Mesodermal cell (in vitro differentiated cells): Measurements from ENCODE around the gene NPC1.

Source experiments
- H3K27ac ChIP-seq: 2 replicates; pipeline ENCODE4 v1.7.0; 2013; ENCODE audit warnings: mild to moderate bottlenecking, low read depth, low read length, moderate library complexity; ENCODE audit not compliant: severe bottlenecking
- H3K36me3 ChIP-seq: 2 replicates; pipeline ENCODE4 v1.7.1; 2013; ENCODE audit warnings: mild to moderate bottlenecking, low read length, moderate library complexity; ENCODE audit not compliant: control insufficient read depth, insufficient read depth
- H3K4me1 ChIP-seq: one replicate; pipeline ENCODE4 v1.7.1; 2013; ENCODE audit warnings: mild to moderate bottlenecking, low read length; ENCODE audit not compliant: insufficient read depth, control insufficient read depth, poor library complexity, severe bottlenecking
- H3K4me3 ChIP-seq: 2 replicates; pipeline ENCODE4 v1.7.0; 2013; ENCODE audit warnings: low read length, control low read depth, mild to moderate bottlenecking; ENCODE audit not compliant: insufficient read depth, poor library complexity, severe bottlenecking; ENCODE audit errors: extremely low read depth
- H3K9me3 ChIP-seq: 2 replicates; pipeline ENCODE4 v1.7.1; 2013; ENCODE audit warnings: mild to moderate bottlenecking, low read length, moderate library complexity; ENCODE audit not compliant: control insufficient read depth
- WGBS, 2 experiments: methylation state at CpG; one replicate each; pipeline ENCODE4 v1.1.5; 2013; ENCODE audit warnings: missing lambda C conversion rate in 2 of 2; ENCODE audit not compliant: insufficient coverage in 2 of 2; 5-methylcytosine and 5-hydroxymethylcytosine counted together

The NPC1 gene

DNA sequence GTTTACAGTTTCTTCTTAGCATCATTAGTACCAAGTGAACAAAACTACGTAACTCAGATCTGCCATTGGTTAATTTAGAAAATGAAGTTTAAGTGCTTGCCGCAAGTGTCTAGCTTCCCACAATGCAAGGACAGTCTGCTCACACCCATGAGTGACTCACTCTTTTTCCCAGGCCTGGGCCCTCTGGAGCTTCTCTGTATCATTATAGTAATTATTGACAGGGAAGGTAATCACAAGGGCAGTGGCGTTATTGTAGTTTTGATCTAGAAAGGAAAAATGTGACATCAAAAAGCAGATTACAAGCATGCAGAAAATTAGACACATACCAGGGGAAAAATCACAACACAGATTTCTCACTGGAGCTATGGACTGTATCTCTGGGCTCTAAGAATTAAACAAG is 38.5 kb downstream of the NPC1 start:
- Histone ChIP-seq H3K27ac (no peak overlapping the region), H3K9me3 (no peaks in the 10 kb centered on the region), H3K36me3 (peaks cover 94% of the 10 kb centered on the region), H3K4me3 (no peak overlapping the region), H3K4me1 (no peaks in the 10 kb centered on the region)
- 100% methylated on average over 1 of the region's 3 CpGs; no CpG with 5 or more reads in 1 of the 2 experiments for WGBS, 2 experiments

DNA sequence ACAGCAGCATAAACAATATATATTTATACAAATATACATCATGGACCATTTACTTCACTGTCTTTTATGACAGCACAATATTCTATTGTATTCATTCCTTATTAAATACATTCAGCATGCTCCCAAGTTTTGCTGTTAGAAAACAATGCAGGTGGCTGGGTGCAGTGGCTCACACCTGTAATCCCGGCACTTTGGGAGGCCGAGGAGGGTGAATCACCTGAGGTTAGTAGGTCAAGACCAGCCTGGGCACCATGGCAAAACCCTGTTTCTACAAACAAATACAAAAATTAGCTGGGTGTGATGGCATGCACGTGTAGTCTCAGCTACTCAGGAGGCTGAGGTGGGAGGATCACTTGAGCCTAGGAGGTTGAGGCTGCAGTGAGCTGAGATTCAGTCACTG is 39.0 kb downstream of the NPC1 start:
- no peak overlapping the region for H3K4me3 ChIP-seq
- H3K27ac ChIP-seq = no peak overlapping the region
- H3K9me3 ChIP-seq = no peaks in the 10 kb centered on the region
- no peaks in the 10 kb centered on the region for H3K4me1 ChIP-seq
- H3K36me3 ChIP-seq = peaks cover 94% of the 10 kb centered on the region
- 100% methylated on average over 1 of the region's 3 CpGs; no CpG with 5 or more reads in 1 of the 2 experiments for WGBS, 2 experiments

DNA sequence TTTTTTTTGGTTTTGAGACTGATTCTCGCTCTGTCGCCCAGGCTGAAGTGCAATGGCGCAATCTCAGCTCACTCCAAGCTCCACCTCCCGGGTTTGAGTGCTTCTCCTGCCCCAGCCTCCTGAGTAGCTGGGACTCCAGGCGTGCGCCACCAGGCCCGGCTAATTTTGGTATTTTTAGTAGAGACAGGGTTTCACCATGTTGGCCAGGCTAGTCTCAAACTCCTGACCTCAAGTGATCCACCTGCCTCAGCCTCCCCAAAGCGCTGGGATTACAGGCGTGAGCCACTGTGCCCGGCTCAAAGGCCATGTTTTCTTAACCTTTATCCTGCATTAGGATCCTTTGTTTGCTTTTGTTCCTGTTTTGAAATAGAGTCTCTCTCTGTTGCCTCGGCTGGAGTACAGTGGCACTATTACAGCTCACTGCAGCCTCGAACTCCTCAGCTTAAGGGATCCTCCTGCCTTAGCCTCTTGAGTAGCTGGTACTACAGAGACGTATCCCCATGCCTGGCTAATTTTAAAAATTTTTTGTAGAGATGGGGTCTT is 41.0 kb downstream of the NPC1 start:
- 96 to 98% methylated on average over 7 to 12 of the region's 13 CpGs for WGBS, 2 experiments
- Histone ChIP-seq H3K4me1 (peaks cover 14% of the 10 kb centered on the region), H3K4me3 (no peak overlapping the region), H3K36me3 (peaks cover 94% of the 10 kb centered on the region), H3K27ac (no peak overlapping the region), H3K9me3 (no peaks in the 10 kb centered on the region)

DNA sequence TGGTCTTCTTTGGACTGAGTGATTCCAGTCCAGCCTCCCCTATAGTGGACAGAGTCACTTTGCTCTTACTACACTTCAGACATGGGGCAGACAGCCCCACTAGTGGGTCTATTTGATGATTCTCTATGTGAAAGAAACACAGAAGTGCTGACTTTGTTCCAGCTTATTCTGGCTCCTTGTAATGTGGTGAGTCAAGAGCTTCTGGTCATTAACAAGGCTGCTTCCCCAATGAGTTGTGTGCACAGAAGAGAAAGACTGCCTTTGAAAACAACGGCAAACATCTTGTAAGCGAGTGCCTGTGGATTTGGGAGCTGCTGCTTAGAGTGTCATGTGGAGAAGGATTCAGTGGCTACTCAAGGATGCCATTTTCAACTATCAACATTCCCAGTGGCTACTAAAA is 43.8 kb downstream of the NPC1 start:
- peaks cover 23% of the 10 kb centered on the region for H3K4me1 ChIP-seq
- H3K4me3 ChIP-seq = no peak overlapping the region
- H3K27ac ChIP-seq = no peak overlapping the region
- WGBS, 2 experiments = 100% methylated on average over 1 to 2 of the region's 2 CpGs
- no peaks in the 10 kb centered on the region for H3K9me3 ChIP-seq
- peaks cover 100% of the 10 kb centered on the region for H3K36me3 ChIP-seq

DNA sequence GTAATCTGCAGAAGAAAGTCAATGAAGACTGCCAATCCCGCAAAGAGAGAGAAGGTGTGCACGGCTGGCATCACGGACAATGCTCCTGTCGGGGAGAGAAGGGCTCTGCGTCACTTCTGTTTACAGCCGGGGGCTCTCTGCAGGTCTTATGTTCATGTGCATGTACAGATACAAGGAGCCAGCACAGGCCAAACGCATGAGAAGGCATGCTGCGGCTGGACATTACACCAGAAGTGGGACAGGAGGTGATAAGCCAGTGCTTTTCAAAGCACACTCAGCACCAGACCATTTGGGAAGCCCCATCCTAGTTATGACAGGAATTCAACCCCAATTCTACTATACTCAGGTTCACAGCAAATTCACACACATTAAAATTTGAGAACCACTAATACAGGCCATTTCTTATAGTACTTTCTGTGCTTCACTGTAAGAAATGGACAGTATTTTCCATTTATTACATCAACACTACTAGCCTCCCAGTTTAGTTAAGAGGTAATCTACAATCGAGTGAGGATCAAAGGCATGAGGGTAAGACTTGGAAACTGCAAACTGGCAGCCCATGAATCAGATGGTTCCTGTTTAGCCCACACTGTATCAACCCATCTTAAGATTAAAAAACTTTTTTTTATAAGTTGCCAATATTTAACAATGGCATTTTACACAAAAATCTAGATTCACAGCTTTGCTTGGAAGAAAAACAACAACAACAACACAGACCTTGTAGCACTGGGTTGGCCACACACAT is 44.8 kb downstream of the NPC1 start:
- WGBS, 2 experiments = 93 to 94% methylated on average over 9 of the region's 9 CpGs
- H3K4me3 ChIP-seq = no peak overlapping the region
- H3K4me1 ChIP-seq = peaks cover 23% of the 10 kb centered on the region
- H3K36me3 ChIP-seq = peaks cover 100% of the 10 kb centered on the region
- no peaks in the 10 kb centered on the region for H3K9me3 ChIP-seq
- H3K27ac ChIP-seq = peak overlapping the region; percentile 76

DNA sequence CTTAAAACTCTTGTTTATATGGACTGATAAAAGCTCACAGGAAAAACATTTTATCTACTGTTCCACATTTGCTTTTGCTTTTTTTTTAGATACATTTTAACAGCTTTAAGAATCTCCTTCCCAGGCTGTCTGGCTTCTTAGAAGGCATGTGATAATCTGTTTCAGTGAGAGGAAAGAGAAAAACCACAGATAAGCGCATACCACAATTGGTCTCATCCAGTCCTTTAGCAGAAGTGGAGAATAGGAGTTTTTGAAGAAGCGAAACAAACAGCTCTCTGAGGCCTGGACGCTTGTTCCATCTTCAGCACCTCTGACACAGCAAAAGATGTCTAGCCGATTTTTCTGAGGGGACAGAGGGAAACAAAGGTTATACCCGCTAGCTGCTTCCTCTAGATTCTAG is 45.4 kb downstream of the NPC1 start:
- Histone ChIP-seq H3K9me3 (no peaks in the 10 kb centered on the region), H3K27ac (peak overlapping the region; percentile 76), H3K4me1 (peaks cover 23% of the 10 kb centered on the region), H3K36me3 (peaks cover 100% of the 10 kb centered on the region), H3K4me3 (no peak overlapping the region)
- 91 to 96% methylated on average over 4 to 5 of the region's 5 CpGs for WGBS, 2 experiments

DNA sequence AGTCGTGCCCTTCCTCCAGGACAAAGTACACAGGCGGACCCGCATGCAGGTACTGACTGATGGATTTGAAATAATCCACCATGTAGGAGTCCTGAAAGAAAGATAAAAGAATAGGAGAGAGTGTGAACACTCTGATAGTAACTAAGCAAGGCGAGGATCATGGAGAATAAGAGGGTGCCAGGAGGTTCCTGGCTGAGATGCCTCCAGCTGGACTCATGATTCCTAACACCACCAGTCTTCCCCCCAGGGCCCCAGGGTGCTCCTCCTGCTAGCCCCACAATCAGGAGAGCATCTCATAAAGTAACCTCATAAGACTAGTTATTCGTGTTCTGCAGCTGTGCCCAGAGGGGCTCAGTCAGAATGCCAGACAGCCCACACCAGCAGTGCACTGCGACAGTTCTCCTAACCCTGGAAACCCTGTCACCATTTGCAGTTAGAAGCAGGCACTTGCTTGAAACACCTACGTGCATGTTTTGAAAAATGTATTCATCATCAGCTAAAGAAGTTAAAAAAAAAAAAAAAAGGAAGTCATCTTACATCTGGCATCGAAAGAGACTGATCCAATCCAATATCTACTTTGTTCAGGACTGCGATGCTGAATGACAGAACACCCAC is 46.3 kb downstream of the NPC1 start:
- WGBS, 2 experiments = 94 to 97% methylated on average over 6 of the region's 9 CpGs

DNA sequence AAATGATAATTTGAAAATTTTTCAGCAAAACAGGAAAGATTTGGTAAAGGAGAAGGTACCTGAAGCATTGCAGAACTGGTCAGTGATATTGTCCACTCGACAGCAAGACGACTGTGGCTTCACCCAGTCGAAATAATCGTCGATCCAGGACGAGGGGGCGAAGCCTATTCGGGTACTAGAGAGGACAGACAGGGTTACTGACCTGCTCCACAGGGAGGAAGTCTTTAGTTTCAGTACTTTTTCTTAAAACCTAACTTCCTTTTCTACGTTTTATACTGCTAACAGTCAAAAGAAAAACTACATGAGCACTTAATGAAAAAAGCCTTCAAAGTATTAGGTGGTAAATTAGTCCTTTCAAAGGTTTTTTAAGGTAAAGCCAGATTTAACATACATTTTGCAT is 47.0 kb downstream of the NPC1 start:
- no peak overlapping the region for H3K4me3 ChIP-seq
- H3K36me3 ChIP-seq = peaks cover 100% of the 10 kb centered on the region
- peaks cover 23% of the 10 kb centered on the region for H3K4me1 ChIP-seq
- no peak overlapping the region for H3K27ac ChIP-seq
- WGBS, 2 experiments = 90 to 100% methylated on average over 3 to 8 of the region's 9 CpGs
- H3K9me3 ChIP-seq = no peaks in the 10 kb centered on the region

More for the DNA sequence above, 46.3 kb downstream of the NPC1 start:
- Histone ChIP-seq H3K4me1 (peaks cover 23% of the 10 kb centered on the region), H3K9me3 (no peaks in the 10 kb centered on the region), H3K27ac (no peak overlapping the region), H3K36me3 (peaks cover 100% of the 10 kb centered on the region), H3K4me3 (no peak overlapping the region)

DNA sequence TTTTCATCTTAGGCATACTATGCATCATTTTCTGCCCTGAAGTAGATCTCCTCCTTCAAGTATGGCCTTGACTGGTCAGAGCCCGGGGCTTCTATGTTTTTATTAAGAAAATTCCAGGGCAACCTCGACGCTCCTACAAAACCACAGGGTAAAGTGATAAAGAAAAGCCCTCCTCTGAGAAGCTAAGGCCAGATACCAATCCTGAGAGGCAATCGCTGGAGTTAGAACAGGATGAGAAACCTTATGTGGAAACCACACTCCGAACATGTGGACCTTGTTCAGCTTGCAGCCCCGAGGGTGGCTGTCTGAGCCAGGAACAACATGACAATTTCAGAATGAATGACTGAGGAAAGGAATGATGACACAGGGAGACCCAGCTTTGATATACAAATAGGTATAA is 47.4 kb downstream of the NPC1 start:
- Histone ChIP-seq H3K36me3 (peaks cover 100% of the 10 kb centered on the region), H3K4me1 (peaks cover 23% of the 10 kb centered on the region), H3K4me3 (no peak overlapping the region), H3K9me3 (no peaks in the 10 kb centered on the region), H3K27ac (no peak overlapping the region)
- WGBS, 2 experiments = 92 to 97% methylated on average over 3 to 6 of the region's 6 CpGs

DNA sequence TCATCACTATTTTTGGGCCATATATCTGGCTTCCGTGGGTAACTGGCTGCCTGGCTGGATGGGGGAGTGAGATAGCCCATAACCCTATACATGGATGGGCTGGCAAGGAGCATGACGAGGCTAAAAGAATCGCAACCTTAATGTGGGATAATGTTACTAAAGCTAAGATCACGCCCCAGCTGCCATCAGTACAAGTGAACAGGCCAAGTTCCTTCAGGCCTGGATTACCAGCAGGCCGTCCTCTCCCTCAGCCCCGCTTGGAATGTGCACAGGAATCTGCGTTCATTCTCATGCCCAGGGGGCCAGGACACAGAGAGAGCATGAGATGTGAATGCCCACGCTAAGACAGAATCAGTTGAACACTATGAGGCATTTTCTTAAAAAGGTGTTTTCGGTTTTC is 48.3 kb downstream of the NPC1 start:
- H3K4me3 ChIP-seq = no peak overlapping the region
- 92 to 95% methylated on average over 8 of the region's 9 CpGs for WGBS, 2 experiments
- H3K36me3 ChIP-seq = peaks cover 100% of the 10 kb centered on the region
- no peak overlapping the region for H3K27ac ChIP-seq
- no peaks in the 10 kb centered on the region for H3K9me3 ChIP-seq
- H3K4me1 ChIP-seq = peaks cover 23% of the 10 kb centered on the region

DNA sequence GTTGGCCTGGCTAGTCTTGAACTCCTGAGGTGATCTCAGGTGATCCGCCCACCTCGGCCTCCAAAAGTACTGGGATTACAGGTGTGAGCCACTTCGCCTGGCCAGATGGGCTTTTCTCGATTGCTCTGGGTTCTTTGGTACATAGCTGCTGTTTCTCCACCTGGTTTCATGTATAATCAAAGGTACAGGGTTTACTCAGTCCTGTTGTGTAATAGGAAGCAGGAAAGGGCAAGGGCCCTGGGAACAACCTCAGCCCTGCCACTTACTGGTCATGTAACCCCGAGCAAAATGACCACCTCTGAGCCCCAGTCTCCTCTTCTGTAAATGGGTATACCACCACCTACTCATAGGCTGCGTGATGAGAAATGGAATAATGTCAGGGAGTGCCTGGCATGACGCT is 49.0 kb downstream of the NPC1 start:
- Histone ChIP-seq H3K36me3 (peaks cover 100% of the 10 kb centered on the region), H3K4me1 (peaks cover 23% of the 10 kb centered on the region), H3K4me3 (no peak overlapping the region), H3K9me3 (no peaks in the 10 kb centered on the region), H3K27ac (no peak overlapping the region)
- 93 to 98% methylated on average over 4 to 6 of the region's 7 CpGs for WGBS, 2 experiments
